Measurements from ENCODE around the gene WT1. TPM values are rescaled to one million over a fixed set of nuclear protein-coding genes. Genes with fewer than 3 reads are reported as not detected.
A peak's percentile ranks its signal among the peaks of the same experiment; 100 is the strongest.

Gene WT1
- total and polyA plus RNA-seq, 2 experiments from 2014 or later = not detected

- no peak overlapping the region for H3K4me2 ChIP-seq (ENCODE audit: unreplicated experiment)
- no peaks in the 10 kb centered on the region for H3K4me1 ChIP-seq (ENCODE audit: insufficient read depth)
- no peaks in the 10 kb centered on the region for H4K20me1 ChIP-seq (ENCODE audit: insufficient read depth)
- no peak overlapping the region for H2AFZ ChIP-seq
- H3K27ac ChIP-seq = no peak overlapping the region
- no peak overlapping the region for H3K9ac ChIP-seq
- TF ChIP-seq EZH2 (IDR thresholded peaks at IDR 0.05; ENCODE audit: insufficient read depth, poor library complexity, severe bottlenecking) (no peak), EZH2phosphoT487 (IDR thresholded peaks at IDR 0.05; ENCODE audit: insufficient read depth, low read depth) (no peak)
- no peaks in the 10 kb centered on the region for H3K79me2 ChIP-seq (ENCODE audit: insufficient read depth)
- no peak overlapping the region for H3K4me3 ChIP-seq
- H3F3A ChIP-seq (ENCODE audit: insufficient read depth) = no peaks in the 10 kb centered on the region
- 16 to 22% methylated on average over 16 of the region's 16 CpGs for WGBS, 2 experiments (ENCODE audit: low coverage in 1 of 2, low lambda C conversion rate in 2 of 2, missing lambda C conversion rate in 2 of 2)
- H3K36me3 ChIP-seq (ENCODE audit: low read depth) = no peaks in the 10 kb centered on the region
- no peaks in the 10 kb centered on the region for H3K9me2 ChIP-seq (ENCODE audit: insufficient read depth)
- in situ Hi-C loops (cut with MboI) = no loop called here
- peak; percentile 16 for DNase-seq
- H3K9me3 ChIP-seq (ENCODE audit: low read depth) = no peaks in the 10 kb centered on the region
- peaks cover 6% of the 10 kb centered on the region for H3K27me3 ChIP-seq (replicated peaks; ENCODE audit: insufficient read depth)
Observed at GRCh38 chr11:32400196-32400595, 35.1 kb downstream of the WT1 start.

GRCh38 chr11:32396991-32397390 lies 38.3 kb downstream of the WT1 start:
- Histone ChIP-seq H3K4me3 (no peak overlapping the region), H3K4me2 (ENCODE audit: unreplicated experiment) (no peak overlapping the region), H3K9me3 (ENCODE audit: low read depth) (no peaks in the 10 kb centered on the region), H3K79me2 (ENCODE audit: insufficient read depth) (no peaks in the 10 kb centered on the region), H3K36me3 (ENCODE audit: low read depth) (no peaks in the 10 kb centered on the region), H3K9ac (no peak overlapping the region), H3F3A (ENCODE audit: insufficient read depth) (no peaks in the 10 kb centered on the region), H2AFZ (no peak overlapping the region), H3K4me1 (ENCODE audit: insufficient read depth) (no peaks in the 10 kb centered on the region), H4K20me1 (ENCODE audit: insufficient read depth) (no peaks in the 10 kb centered on the region), H3K27me3 (replicated peaks; ENCODE audit: insufficient read depth) (peaks cover 9% of the 10 kb centered on the region), H3K9me2 (ENCODE audit: insufficient read depth) (no peaks in the 10 kb centered on the region), H3K27ac (no peak overlapping the region)
- 35 to 44% methylated on average over 4 of the region's 4 CpGs for WGBS, 2 experiments (ENCODE audit: low coverage in 1 of 2, low lambda C conversion rate in 2 of 2, missing lambda C conversion rate in 2 of 2)
- no peak for DNase-seq
- in situ Hi-C loops (cut with MboI) = no loop called here
- TF ChIP-seq EZH2phosphoT487 (IDR thresholded peaks at IDR 0.05; ENCODE audit: insufficient read depth, low read depth) (no peak), EZH2 (IDR thresholded peaks at IDR 0.05; ENCODE audit: insufficient read depth, poor library complexity, severe bottlenecking) (no peak)

DNA sequence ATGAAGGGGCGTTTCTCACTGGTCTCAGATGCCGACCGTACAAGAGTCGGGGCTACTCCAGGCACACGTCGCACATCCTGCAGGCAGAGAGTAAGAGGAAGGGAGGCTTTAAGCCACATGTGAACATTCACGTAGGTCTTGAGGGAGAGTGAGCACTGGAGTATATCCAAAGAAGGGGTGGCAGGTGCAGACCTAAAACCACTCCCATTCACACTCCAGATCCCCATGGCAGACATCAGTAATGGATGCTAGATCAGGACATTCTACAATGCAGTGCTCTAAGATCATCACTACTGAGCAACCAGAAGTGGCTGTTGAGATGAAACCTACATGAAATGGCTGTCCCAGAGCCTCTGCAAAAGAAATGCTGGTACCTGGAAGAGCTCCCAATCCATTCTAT lies 39.0 kb downstream of the WT1 start:
- Histone ChIP-seq H2AFZ (no peak overlapping the region), H4K20me1 (ENCODE audit: insufficient read depth) (no peaks in the 10 kb centered on the region), H3K4me3 (no peak overlapping the region), H3F3A (ENCODE audit: insufficient read depth) (no peaks in the 10 kb centered on the region), H3K79me2 (ENCODE audit: insufficient read depth) (no peaks in the 10 kb centered on the region), H3K27ac (no peak overlapping the region), H3K9me2 (ENCODE audit: insufficient read depth) (no peaks in the 10 kb centered on the region), H3K4me1 (ENCODE audit: insufficient read depth) (no peaks in the 10 kb centered on the region), H3K36me3 (ENCODE audit: low read depth) (no peaks in the 10 kb centered on the region), H3K4me2 (ENCODE audit: unreplicated experiment) (no peak overlapping the region), H3K9ac (no peak overlapping the region), H3K27me3 (replicated peaks; ENCODE audit: insufficient read depth) (peaks cover 12% of the 10 kb centered on the region), H3K9me3 (ENCODE audit: low read depth) (no peaks in the 10 kb centered on the region)
- no peak for TF ChIP-seq EZH2phosphoT487 (IDR thresholded peaks at IDR 0.05; ENCODE audit: insufficient read depth, low read depth)
- no peak for TF ChIP-seq EZH2 (IDR thresholded peaks at IDR 0.05; ENCODE audit: insufficient read depth, poor library complexity, severe bottlenecking)
- in situ Hi-C loops (cut with MboI) = no loop called here
- no peak for DNase-seq
- WGBS, 2 experiments (ENCODE audit: low coverage in 1 of 2, low lambda C conversion rate in 2 of 2, missing lambda C conversion rate in 2 of 2) = 24% methylated on average over 7 of the region's 7 CpGs

DNA sequence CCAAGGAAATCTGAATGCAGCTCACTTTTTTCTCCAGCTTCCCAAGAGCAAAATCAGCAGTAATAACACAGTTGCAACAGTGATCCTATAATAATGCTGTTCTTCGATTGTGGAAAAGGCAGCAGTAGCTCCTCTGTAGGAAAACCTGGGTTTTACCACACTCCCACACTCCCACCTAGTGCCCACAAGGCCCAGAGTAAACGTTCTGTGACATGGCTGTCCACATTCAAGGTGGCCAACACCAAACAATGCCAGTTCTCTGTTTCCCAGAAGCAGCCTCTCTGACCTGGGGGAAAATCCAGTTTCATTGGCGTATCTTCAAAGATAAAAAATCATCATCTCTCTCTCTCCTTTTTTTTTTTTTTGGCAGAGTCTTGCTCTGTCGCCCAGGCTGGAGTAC lies 40.2 kb downstream of the WT1 start:
- no peaks in the 10 kb centered on the region for H3K9me3 ChIP-seq (ENCODE audit: low read depth)

DNA sequence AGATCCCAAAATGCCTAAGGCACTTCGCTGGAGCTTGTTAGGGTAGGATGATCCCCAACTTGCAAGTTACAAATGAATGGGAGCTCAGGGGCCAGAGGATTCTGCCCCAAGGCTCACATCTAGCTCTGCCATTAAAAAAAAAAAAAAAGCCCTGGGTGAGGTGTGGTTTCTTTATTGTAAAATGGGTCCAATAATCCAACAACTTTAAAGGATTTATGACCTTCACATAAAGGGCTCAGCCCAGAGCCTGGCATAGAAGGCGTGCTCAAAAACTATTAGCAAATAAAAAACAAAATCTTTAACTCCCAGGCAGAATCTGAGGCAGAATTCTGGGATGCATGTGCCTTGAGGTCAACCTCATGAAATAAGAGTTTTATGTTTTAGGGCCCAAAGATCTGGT lies 42.5 kb downstream of the WT1 start:
- H3K27ac ChIP-seq = no peak overlapping the region
- H3K27me3 ChIP-seq (replicated peaks; ENCODE audit: insufficient read depth) = peaks cover 27% of the 10 kb centered on the region; the same call in 1 of the 2 replicates
- no peaks in the 10 kb centered on the region for H3K79me2 ChIP-seq (ENCODE audit: insufficient read depth)
- H3K4me1 ChIP-seq (ENCODE audit: insufficient read depth) = no peaks in the 10 kb centered on the region
- TF ChIP-seq EZH2phosphoT487 (IDR thresholded peaks at IDR 0.05; ENCODE audit: insufficient read depth, low read depth) (no peak), EZH2 (IDR thresholded peaks at IDR 0.05; ENCODE audit: insufficient read depth, poor library complexity, severe bottlenecking) (no peak)
- no peaks in the 10 kb centered on the region for H3F3A ChIP-seq (ENCODE audit: insufficient read depth)
- H3K4me3 ChIP-seq = no peak overlapping the region
- H3K36me3 ChIP-seq (ENCODE audit: low read depth) = no peaks in the 10 kb centered on the region
- no peak overlapping the region for H2AFZ ChIP-seq
- no peak overlapping the region for H3K9ac ChIP-seq
- no peaks in the 10 kb centered on the region for H3K9me2 ChIP-seq (ENCODE audit: insufficient read depth)
- no peak overlapping the region for H3K4me2 ChIP-seq (ENCODE audit: unreplicated experiment)
- DNase-seq = no peak
- H3K9me3 ChIP-seq (ENCODE audit: low read depth) = no peaks in the 10 kb centered on the region
- WGBS, 2 experiments (ENCODE audit: low coverage in 1 of 2, low lambda C conversion rate in 2 of 2, missing lambda C conversion rate in 2 of 2) = 9 to 12% methylated on average over 2 of the region's 2 CpGs
- in situ Hi-C loops (cut with MboI) = no loop called here
- no peaks in the 10 kb centered on the region for H4K20me1 ChIP-seq (ENCODE audit: insufficient read depth)

More for the DNA sequence above, 40.2 kb downstream of the WT1 start:
- H3K4me3 ChIP-seq = no peak overlapping the region
- no peak for DNase-seq
- H3K9ac ChIP-seq = no peak overlapping the region
- H3K27me3 ChIP-seq (replicated peaks; ENCODE audit: insufficient read depth) = peaks cover 20% of the 10 kb centered on the region; the same call in 1 of the 2 replicates
- WGBS, 2 experiments (ENCODE audit: low coverage in 1 of 2, low lambda C conversion rate in 2 of 2, missing lambda C conversion rate in 2 of 2) = 13 to 14% methylated on average over 4 of the region's 4 CpGs
- in situ Hi-C loops (cut with MboI) = no loop called here
- no peak overlapping the region for H2AFZ ChIP-seq
- H3F3A ChIP-seq (ENCODE audit: insufficient read depth) = no peaks in the 10 kb centered on the region
- no peaks in the 10 kb centered on the region for H3K4me1 ChIP-seq (ENCODE audit: insufficient read depth)
- H3K27ac ChIP-seq = no peak overlapping the region
- H3K79me2 ChIP-seq (ENCODE audit: insufficient read depth) = no peaks in the 10 kb centered on the region
- H4K20me1 ChIP-seq (ENCODE audit: insufficient read depth) = no peaks in the 10 kb centered on the region
- TF ChIP-seq EZH2 (IDR thresholded peaks at IDR 0.05; ENCODE audit: insufficient read depth, poor library complexity, severe bottlenecking) = no peak
- TF ChIP-seq EZH2phosphoT487 (IDR thresholded peaks at IDR 0.05; ENCODE audit: insufficient read depth, low read depth) = no peak
- H3K9me2 ChIP-seq (ENCODE audit: insufficient read depth) = no peaks in the 10 kb centered on the region
- no peak overlapping the region for H3K4me2 ChIP-seq (ENCODE audit: unreplicated experiment)
- no peaks in the 10 kb centered on the region for H3K36me3 ChIP-seq (ENCODE audit: low read depth)
